CD4-positive, alpha-beta T cell treated with Interleukin-6 for 4 hours (primary cell): ENCODE measurements around the gene SSUH2.
"Not testable (repeated sequence)": the region's sequence is repeated elsewhere in the genome, so short reads cannot be mapped to it uniquely, and the experiment has no call there.

Experiments used
- DNase-seq: peaks from one replicate; pipeline ENCODE4 v3.0.0-alpha.2; 2020; ENCODE audit warnings: mixed read lengths

SSUH2 gene

GRCh38 chr3:8644748-8645390, at the start of gene SSUH2:
SSUH2 (minus strand) TSS chr3:8644798; CDS start chr3:8644758, 40 bp downstream.
- DNase-seq, result no peak

- not testable (repeated sequence) for DNase-seq
Observed at GRCh38 chr3:8691295-8691694, 46.7 kb upstream of the SSUH2 start.

- DNase-seq, result not testable (repeated sequence)
Observed at GRCh38 chr3:8684992-8685391, 40.4 kb upstream of the SSUH2 start.

- DNase-seq, result not testable (repeated sequence)
Observed at GRCh38 chr3:8682850-8683574, 38.4 kb upstream of the SSUH2 start.

GRCh38 chr3:8681881-8682538, 37.4 kb upstream of the SSUH2 start:
- not testable (repeated sequence) for DNase-seq

- DNase-seq, result no peak
Observed at GRCh38 chr3:8681349-8681748, 36.8 kb upstream of the SSUH2 start.

- DNase-seq, result not testable (repeated sequence)
Observed at GRCh38 chr3:8679817-8680553, 35.4 kb upstream of the SSUH2 start.

- no peak for DNase-seq
Observed at GRCh38 chr3:8678751-8679150, 34.2 kb upstream of the SSUH2 start.

- not testable (repeated sequence) for DNase-seq
Observed at GRCh38 chr3:8677258-8677657, 32.7 kb upstream of the SSUH2 start.

- not testable (repeated sequence) for DNase-seq
Observed at GRCh38 chr3:8675591-8675990, 31.0 kb upstream of the SSUH2 start.

- no peak for DNase-seq
Observed at GRCh38 chr3:8673083-8673737, 28.6 kb upstream of the SSUH2 start.

- DNase-seq, result no peak
Observed at GRCh38 chr3:8669019-8669418, 24.4 kb upstream of the SSUH2 start.

GRCh38 chr3:8668216-8668615, 23.6 kb upstream of the SSUH2 start:
- DNase-seq, result no peak

- no peak for DNase-seq
Observed at GRCh38 chr3:8667463-8668091, 23.0 kb upstream of the SSUH2 start.

GRCh38 chr3:8665407-8665896, 20.9 kb upstream of the SSUH2 start:
- DNase-seq, result no peak

GRCh38 chr3:8663177-8664061, 18.8 kb upstream of the SSUH2 start:
- peak; percentile 35 for DNase-seq

GRCh38 chr3:8662594-8662993, 18.0 kb upstream of the SSUH2 start:
- DNase-seq, result no peak

GRCh38 chr3:8660175-8661118, 15.8 kb upstream of the SSUH2 start:
- DNase-seq, result no peak

GRCh38 chr3:8659242-8659641, 14.6 kb upstream of the SSUH2 start:
- no peak for DNase-seq
